Gastroesophageal sphincter (tissue), 4 donors: Measurements from ENCODE around the gene RBMS2. TPM values are rescaled to one million over a fixed set of nuclear protein-coding genes. Genes with fewer than 3 reads are reported as not detected.
"Not testable (repeated sequence)": the region's sequence is repeated elsewhere in the genome, so short reads cannot be mapped to it uniquely, and the experiment has no call there.

ENCODE experiments used
- ATAC-seq: fragments of 150-250 bp; one replicate; pipeline ENCODE4 v1.9.1; 2016; ENCODE audit warnings: mild to moderate bottlenecking, moderate library complexity
- H3K27ac ChIP-seq, 4 donors: fragments of 200-600 bp; sonication (generic) in 3 of 4; 1 replicate in 3 of 4; 2 replicates in 1 of 4; pipeline ENCODE4 v1.5.1; 2016 to 2019
- H3K27me3 ChIP-seq: fragments of 200-600 bp; sonication (generic); one replicate; pipeline ENCODE4 v1.5.1; 2019
- H3K36me3 ChIP-seq, 2 donors: fragments of 200-600 bp; sonication (generic); one replicate each; pipeline ENCODE4 v1.5.1; 2019; ENCODE audit warnings: control low read depth in 1 of 2
- H3K4me1 ChIP-seq, 3 donors: fragments of 200-600 bp; sonication (generic); 1 replicate in 2 of 3; 2 replicates in 1 of 3; pipeline ENCODE4 v1.5.1; 2016 to 2019; ENCODE audit warnings: control low read depth in 2 of 3
- H3K4me3 ChIP-seq, 2 donors: fragments of 200-600 bp; sonication (generic); one replicate each; pipeline ENCODE4 v1.5.1; 2019; ENCODE audit warnings: mild to moderate bottlenecking in 1 of 2, moderate library complexity in 1 of 2
- H3K9me3 ChIP-seq, 3 donors: fragments of 200-600 bp; sonication (generic); one replicate each; pipeline ENCODE4 v1.5.1; 2017 to 2019; ENCODE audit warnings: control low read depth in 2 of 3
- CTCF ChIP-seq, 4 experiments: fragments of 200-600 bp in 2 of 4; fragments of 450-650 bp in 2 of 4; sonication (generic) in 1 of 4; IDR thresholded peaks; one replicate each; pipeline ENCODE4 v1.5.1; 2017 to 2019; ENCODE audit warnings: antibody characterized with exemption in 4 of 4, mild to moderate bottlenecking in 2 of 4, moderate library complexity in 2 of 4
- EP300 ChIP-seq: sonication (generic); formaldehyde crosslinking; IDR thresholded peaks from one replicate; pipeline ENCODE4 v1.6.1; 2017; ENCODE audit warnings: antibody characterized with exemption, mild to moderate bottlenecking
- POLR2A ChIP-seq, 2 donors: fragments of 450-650 bp; IDR thresholded peaks; one replicate each; pipeline ENCODE4 v1.6.1; 2017; ENCODE audit warnings: antibody characterized with exemption in 2 of 2, mild to moderate bottlenecking in 2 of 2, moderate library complexity in 1 of 2
- POLR2AphosphoS5 ChIP-seq: sonication (generic); formaldehyde crosslinking; IDR thresholded peaks from one replicate; pipeline ENCODE4 v1.6.1; 2017; ENCODE audit warnings: antibody characterized with exemption
- WGBS, 2 donors: methylation state at CpG; one replicate each; pipeline ENCODE4 v1.1.5; 2018; ENCODE audit warnings: low coverage in 1 of 2; 5-methylcytosine and 5-hydroxymethylcytosine counted together
- total RNA-seq, 4 donors: library from RNA; depleted of rRNA; stranded (reverse); fragments of >200 nt; gene quantifications; one replicate each; pipeline ENCODE4 v1.1.0, GENCODE V29; 2016

The RBMS2 gene
- total RNA-seq, 4 donors from 2014 or later = 25.4 to 50.2 (median 31.8) TPM

DNA sequence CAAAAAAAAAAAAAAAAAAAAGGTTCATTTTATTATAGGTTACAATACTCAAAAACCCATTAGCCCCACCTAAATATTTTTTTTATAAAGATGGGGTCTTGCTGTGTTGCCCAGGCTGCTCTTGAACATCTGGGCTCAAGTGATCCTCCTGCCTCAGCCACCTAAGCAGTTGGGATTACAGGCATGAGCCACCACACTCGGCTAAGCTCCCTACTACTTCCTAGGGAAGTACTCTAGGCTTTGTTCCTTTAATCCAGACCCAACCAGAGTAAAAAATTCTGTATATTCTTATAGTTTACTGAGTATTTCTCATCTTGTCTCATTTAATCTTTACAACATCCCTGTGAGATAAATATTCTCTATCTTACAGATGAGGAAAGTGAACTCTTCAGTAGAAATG lies 50.7 kb downstream of the RBMS2 start:
- ATAC-seq = no peak
- Histone ChIP-seq H3K36me3 (peaks cover 0 to 67% of the 10 kb centered on the region in 2 donors), H3K27me3 (no peaks in the 10 kb centered on the region), H3K27ac (peak overlapping the region in 1 of 4 donors; percentile 30), H3K9me3 (no peaks in the 10 kb centered on the region), H3K4me1 (peaks cover 0 to 43% (median 8%) of the 10 kb centered on the region in 3 donors), H3K4me3 (no peak overlapping the region)
- TF ChIP-seq POLR2A (IDR thresholded peaks at IDR 0.05) = no peak
- no peak for TF ChIP-seq CTCF (IDR thresholded peaks at IDR 0.05)
- no peak for TF ChIP-seq EP300
- TF ChIP-seq POLR2AphosphoS5 = no peak
- WGBS, 2 donors = 82 to 86% methylated on average over 1 of the region's 1 CpG

DNA sequence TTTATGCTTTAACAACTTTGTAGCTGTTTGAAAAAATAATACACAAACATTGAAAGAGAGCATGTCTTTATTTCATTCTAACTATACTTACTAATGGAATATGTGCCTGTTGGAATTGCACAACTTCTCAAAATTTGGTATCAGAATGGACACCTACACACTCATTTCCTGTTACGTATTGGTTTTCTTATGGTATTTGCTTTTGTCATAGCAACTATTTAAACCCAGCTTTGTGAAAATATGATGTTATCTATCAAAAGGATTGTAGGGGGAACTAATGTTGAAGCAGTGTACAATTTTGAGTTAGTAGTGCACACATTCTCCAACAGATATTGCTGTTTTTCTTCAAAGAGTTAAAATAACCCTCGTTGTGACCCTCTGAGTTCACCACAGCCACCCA lies 52.6 kb downstream of the RBMS2 start:
- Histone ChIP-seq H3K27me3 (no peaks in the 10 kb centered on the region), H3K36me3 (peaks cover 0 to 73% of the 10 kb centered on the region in 2 donors), H3K4me1 (peaks cover 0 to 29% (median 5%) of the 10 kb centered on the region in 3 donors), H3K9me3 (no peaks in the 10 kb centered on the region), H3K4me3 (no peak overlapping the region), H3K27ac (no peak overlapping the region)
- ATAC-seq = no peak
- WGBS, 2 donors = 58 to 65% methylated on average over 2 of the region's 2 CpGs
- no peak for TF ChIP-seq POLR2AphosphoS5
- no peak for TF ChIP-seq CTCF (IDR thresholded peaks at IDR 0.05)
- no peak for TF ChIP-seq EP300
- TF ChIP-seq POLR2A (IDR thresholded peaks at IDR 0.05) = no peak

DNA sequence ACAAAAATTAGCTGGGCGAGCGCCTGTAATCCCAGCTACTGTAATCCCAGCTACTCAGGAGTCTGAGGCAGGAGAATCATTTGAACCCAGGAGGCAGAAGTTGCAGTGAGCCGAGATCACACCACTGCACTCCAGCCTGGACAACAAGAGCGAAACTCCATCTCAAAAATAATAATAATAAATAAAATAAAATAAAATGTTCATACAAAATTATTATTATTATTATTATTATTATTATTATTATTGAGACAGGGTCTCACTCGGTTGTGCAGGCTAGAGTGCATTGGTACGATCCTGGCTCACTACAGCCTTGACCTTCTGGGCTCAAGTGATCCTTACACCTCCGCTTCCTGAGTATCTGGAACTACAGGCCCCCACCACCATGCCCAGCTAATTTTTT lies 55.6 kb downstream of the RBMS2 start:
- not testable (repeated sequence) for ATAC-seq, H3K4me3 ChIP-seq, H3K9me3 ChIP-seq, H3K27ac ChIP-seq, H3K27me3 ChIP-seq
- H3K4me1 ChIP-seq = peaks cover 0 to 17% (median 0%) of the 10 kb centered on the region in 3 donors
- peaks cover 0 to 75% of the 10 kb centered on the region in 2 donors for H3K36me3 ChIP-seq
- 80 to 88% methylated on average over 7 of the region's 7 CpGs for WGBS, 2 donors

DNA sequence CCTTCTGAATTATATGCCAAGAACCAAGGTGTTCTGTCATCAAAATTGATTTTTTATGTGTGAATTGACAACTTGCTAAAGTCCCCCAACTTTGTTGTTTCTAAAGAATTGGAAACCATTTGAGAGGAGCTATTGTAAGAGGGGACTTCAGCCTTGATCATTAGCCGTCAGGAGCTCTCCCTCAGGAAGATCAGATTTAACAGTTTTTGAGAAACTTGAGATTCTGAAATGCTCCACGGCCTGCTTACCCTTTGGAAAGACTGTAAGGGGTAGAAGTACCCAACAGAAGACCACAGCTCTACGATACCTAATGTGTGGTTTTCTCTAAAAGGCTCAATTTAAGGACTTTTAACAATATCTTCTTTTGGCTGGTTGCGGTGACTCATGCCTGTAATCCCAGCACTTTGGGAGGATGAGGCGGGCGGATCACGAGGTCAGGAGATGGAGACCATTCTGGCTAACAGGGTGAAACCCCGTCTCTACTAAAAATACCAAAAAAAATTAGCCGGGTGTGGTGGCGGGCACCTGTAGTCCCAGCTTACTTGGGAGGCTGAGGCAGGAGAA lies 57.4 kb downstream of the RBMS2 start:
- no peak for ATAC-seq
- TF ChIP-seq POLR2A (IDR thresholded peaks at IDR 0.05) (no peak), POLR2AphosphoS5 (no peak), CTCF (IDR thresholded peaks at IDR 0.05) (no peak), EP300 (no peak)
- peaks cover 0 to 8% (median 0%) of the 10 kb centered on the region in 3 donors for H3K4me1 ChIP-seq
- WGBS, 2 donors = 89 to 92% methylated on average over 7 to 9 of the region's 10 CpGs
- peaks cover 0 to 82% of the 10 kb centered on the region in 2 donors for H3K36me3 ChIP-seq
- no peak overlapping the region for H3K4me3 ChIP-seq
- H3K27ac ChIP-seq = no peak overlapping the region
- no peaks in the 10 kb centered on the region for H3K9me3 ChIP-seq
- no peaks in the 10 kb centered on the region for H3K27me3 ChIP-seq

DNA sequence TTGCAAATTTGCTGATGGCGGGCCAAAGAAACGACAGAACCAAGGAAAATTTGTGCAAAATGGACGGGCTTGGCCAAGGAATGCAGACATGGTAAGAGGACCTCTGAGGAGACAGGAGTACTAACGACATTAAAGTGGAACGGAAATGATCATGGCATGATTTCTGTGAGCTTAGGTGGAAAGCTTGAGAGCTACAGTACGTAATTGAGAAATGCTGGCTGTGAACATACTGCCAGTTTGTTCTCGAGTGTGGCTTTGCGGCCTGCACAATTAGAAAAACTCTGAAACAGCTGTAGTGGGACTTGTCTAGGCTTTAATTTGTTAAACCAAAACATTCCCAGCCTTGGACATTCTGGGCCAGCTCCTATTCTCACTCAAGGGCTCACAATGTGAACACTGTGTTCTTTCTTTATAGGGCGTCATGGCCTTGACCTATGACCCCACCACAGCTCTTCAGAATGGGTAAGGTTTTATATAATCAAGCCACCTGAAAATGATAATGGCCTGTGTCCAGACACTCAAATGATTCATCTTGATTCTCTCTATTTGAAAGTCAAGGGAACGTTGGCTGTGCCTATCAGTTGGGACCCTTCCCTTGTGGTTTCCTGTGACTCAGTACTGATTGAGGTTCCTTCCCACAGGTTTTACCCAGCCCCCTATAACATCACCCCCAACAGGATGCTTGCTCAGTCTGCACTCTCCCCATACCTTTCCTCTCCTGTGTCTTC lies 60.0 kb downstream of the RBMS2 start:
- no peaks in the 10 kb centered on the region for H3K9me3 ChIP-seq
- peaks cover 0 to 8% (median 0%) of the 10 kb centered on the region in 3 donors for H3K4me1 ChIP-seq
- no peak overlapping the region for H3K4me3 ChIP-seq
- peak overlapping the region in 1 of 4 donors; percentile 6 for H3K27ac ChIP-seq
- TF ChIP-seq CTCF (IDR thresholded peaks at IDR 0.05) (no peak), EP300 (no peak), POLR2AphosphoS5 (no peak), POLR2A (IDR thresholded peaks at IDR 0.05) (no peak)
- H3K27me3 ChIP-seq = no peaks in the 10 kb centered on the region
- no peak for ATAC-seq
- peaks cover 0 to 78% of the 10 kb centered on the region in 2 donors for H3K36me3 ChIP-seq
- WGBS, 2 donors = 77 to 83% methylated on average over 8 to 10 of the region's 10 CpGs
